Measurements from ENCODE around the gene FBL.
"Not testable (repeated sequence)": the region's sequence is repeated elsewhere in the genome, so short reads cannot be mapped to it uniquely, and the experiment has no call there.

The FBL gene

GRCh38 chr19:39845933-39846677 lies at the start of gene FBL:
TSS of gene FBL (minus strand) at chr19:39846379. CDS start at chr19:39846300, 79 bp downstream.
- no peak for TF ChIP-seq CTCF (IDR thresholded peaks at IDR 0.05; ENCODE audit: insufficient read depth, low read depth, low read length, missing control alignments)
- peak; percentile 97 for DNase-seq (ENCODE audit: low read depth)
- peak within 1 kb of the TSS; percentile 67 for H3K4me3 ChIP-seq (ENCODE audit: low read depth, low read length)

GRCh38 chr19:39895096-39895495 lies 48.9 kb upstream of the FBL start:
- not testable (repeated sequence) for H3K4me3 ChIP-seq (ENCODE audit: low read depth, low read length); DNase-seq (ENCODE audit: low read depth)

- not testable (repeated sequence) for DNase-seq (ENCODE audit: low read depth); H3K4me3 ChIP-seq (ENCODE audit: low read depth, low read length)
These were observed 48.0 kb upstream of the FBL start for GRCh38 chr19:39894236-39894606.

GRCh38 chr19:39893366-39894235 lies 47.4 kb upstream of the FBL start:
- DNase-seq (ENCODE audit: low read depth); H3K4me3 ChIP-seq (ENCODE audit: low read depth, low read length): not testable (repeated sequence)

GRCh38 chr19:39892506-39892902 lies 46.3 kb upstream of the FBL start:
- not testable (repeated sequence) for H3K4me3 ChIP-seq (ENCODE audit: low read depth, low read length); DNase-seq (ENCODE audit: low read depth)

GRCh38 chr19:39891660-39892505 lies 45.7 kb upstream of the FBL start:
- H3K4me3 ChIP-seq (ENCODE audit: low read depth, low read length); DNase-seq (ENCODE audit: low read depth): not testable (repeated sequence)

GRCh38 chr19:39890755-39891551 lies 44.8 kb upstream of the FBL start:
- H3K4me3 ChIP-seq (ENCODE audit: low read depth, low read length) = no peak overlapping the region
- no peak for DNase-seq (ENCODE audit: low read depth)
- TF ChIP-seq CTCF (IDR thresholded peaks at IDR 0.05; ENCODE audit: insufficient read depth, low read depth, low read length, missing control alignments) = no peak

GRCh38 chr19:39889872-39890754 lies 43.9 kb upstream of the FBL start:
- not testable (repeated sequence) for H3K4me3 ChIP-seq (ENCODE audit: low read depth, low read length); DNase-seq (ENCODE audit: low read depth)

GRCh38 chr19:39887456-39887951 lies 41.3 kb upstream of the FBL start:
- H3K4me3 ChIP-seq (ENCODE audit: low read depth, low read length); DNase-seq (ENCODE audit: low read depth): not testable (repeated sequence)

- not testable (repeated sequence) for H3K4me3 ChIP-seq (ENCODE audit: low read depth, low read length); DNase-seq (ENCODE audit: low read depth)
These were observed 39.8 kb upstream of the FBL start for GRCh38 chr19:39885821-39886554.

GRCh38 chr19:39884721-39885120 lies 38.5 kb upstream of the FBL start:
- not testable (repeated sequence) for DNase-seq (ENCODE audit: low read depth); H3K4me3 ChIP-seq (ENCODE audit: low read depth, low read length)

- H3K4me3 ChIP-seq (ENCODE audit: low read depth, low read length); DNase-seq (ENCODE audit: low read depth): not testable (repeated sequence)
These were observed 36.5 kb upstream of the FBL start for GRCh38 chr19:39882645-39883044.
